NB4 (cell line): ENCODE results near the gene SEC24C.
"Not testable (repeated sequence)": the region's sequence is repeated elsewhere in the genome, so short reads cannot be mapped to it uniquely, and the experiment has no call there.

Experiments used
- POLR2A ChIP-seq: IDR thresholded peaks from 2 replicates; pipeline ENCODE4 v1.6.1; 2011; ENCODE audit warnings: mild to moderate bottlenecking; ENCODE audit not compliant: insufficient read length; ENCODE audit errors: extremely low read depth
- TF ChIP-seq, protein P1 (sequence below): IDR thresholded peaks from one replicate; pipeline ENCODE4 v1.5.1; 2012; ENCODE audit warnings: low read depth, low read length

DNA sequence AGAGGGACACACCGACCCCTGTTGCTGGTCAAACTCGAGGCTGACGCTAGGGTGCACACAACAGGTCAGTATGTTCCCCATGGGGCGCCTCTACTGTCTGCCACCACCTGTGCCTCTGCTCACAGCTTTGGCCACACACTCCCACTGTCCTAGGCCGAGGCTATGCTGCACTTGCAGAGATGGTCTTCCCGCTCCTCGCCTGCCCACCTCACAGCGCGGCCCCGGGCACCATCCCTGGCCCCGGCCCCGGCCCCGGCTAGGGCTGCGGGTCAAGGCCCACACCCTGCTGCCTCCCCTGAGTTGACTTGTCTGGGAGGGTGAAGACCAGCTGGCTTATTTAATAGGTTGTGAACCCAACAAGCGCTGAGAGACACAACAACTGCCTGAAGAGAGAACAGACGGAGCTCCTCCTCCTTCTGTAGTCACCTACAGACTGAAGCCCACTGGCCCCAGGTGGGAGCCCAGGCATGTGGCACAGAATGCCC is 46.5 kb upstream of the SEC24C start, which contains the start of gene AGAP5:
- TF ChIP-seq, protein P1, sequence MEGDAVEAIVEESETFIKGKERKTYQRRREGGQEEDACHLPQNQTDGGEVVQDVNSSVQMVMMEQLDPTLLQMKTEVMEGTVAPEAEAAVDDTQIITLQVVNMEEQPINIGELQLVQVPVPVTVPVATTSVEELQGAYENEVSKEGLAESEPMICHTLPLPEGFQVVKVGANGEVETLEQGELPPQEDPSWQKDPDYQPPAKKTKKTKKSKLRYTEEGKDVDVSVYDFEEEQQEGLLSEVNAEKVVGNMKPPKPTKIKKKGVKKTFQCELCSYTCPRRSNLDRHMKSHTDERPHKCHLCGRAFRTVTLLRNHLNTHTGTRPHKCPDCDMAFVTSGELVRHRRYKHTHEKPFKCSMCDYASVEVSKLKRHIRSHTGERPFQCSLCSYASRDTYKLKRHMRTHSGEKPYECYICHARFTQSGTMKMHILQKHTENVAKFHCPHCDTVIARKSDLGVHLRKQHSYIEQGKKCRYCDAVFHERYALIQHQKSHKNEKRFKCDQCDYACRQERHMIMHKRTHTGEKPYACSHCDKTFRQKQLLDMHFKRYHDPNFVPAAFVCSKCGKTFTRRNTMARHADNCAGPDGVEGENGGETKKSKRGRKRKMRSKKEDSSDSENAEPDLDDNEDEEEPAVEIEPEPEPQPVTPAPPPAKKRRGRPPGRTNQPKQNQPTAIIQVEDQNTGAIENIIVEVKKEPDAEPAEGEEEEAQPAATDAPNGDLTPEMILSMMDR = not testable (repeated sequence)
- TF ChIP-seq POLR2A = not testable (repeated sequence)
